HG02571 (cell line): ENCODE measurements around the gene USB1.

Experiments used
- ATAC-seq: cut with Tn5 transposase; IDR thresholded peaks from one replicate; pipeline ENCODE4 v1.9.1; 2021; ENCODE audit warnings: mild to moderate bottlenecking, moderate library complexity; ENCODE audit not compliant: unreplicated experiment

Gene USB1, protein sequence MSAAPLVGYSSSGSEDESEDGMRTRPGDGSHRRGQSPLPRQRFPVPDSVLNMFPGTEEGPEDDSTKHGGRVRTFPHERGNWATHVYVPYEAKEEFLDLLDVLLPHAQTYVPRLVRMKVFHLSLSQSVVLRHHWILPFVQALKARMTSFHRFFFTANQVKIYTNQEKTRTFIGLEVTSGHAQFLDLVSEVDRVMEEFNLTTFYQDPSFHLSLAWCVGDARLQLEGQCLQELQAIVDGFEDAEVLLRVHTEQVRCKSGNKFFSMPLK

DNA sequence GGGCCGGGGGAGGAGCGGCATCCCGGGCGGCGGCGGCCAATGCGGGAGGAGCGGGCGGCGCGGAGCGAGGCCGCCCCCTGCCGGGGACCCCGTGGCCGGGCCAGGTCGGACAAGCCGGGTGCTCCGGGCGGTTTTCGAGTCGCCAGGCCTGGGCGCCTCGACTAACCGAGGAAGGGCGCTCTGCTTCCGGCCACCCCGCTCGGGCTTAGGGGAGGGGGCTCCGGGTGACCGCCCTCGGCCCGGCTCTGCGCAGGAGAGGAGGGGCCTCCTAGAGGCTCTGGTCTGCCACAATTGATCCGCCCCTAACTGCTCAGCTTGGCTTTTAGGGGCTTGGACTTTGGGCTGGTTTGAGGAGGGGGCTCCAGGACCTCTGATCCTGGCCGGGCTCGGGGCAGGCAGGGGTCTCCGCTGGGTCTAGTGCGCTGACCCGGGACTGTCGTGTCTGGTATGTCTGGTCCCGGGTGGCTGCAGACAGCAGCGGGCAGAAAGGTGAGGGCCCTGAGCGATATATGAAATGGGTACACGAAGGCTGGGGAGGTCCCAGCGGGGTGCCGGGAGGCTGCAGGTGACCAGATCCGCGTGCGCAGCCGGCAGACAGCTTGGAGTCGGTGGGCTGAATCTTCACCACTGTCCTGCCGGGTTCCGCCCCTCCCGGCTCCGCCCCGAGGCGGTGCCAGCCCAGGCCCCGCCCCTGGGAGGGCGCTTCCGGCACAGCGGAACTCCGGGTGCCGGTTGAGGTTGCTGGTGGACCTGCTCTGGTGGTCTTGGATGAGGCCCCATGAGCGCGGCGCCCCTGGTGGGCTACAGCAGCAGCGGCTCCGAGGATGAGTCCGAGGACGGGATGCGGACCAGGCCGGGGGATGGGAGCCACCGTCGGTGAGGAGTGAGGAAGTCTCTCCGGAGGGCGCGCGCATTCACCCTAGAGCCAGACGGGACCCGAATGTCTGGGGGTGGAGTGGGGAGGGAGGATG, at the start of gene USB1:
Gene USB1 (plus strand): TSS at position 702 of the 971 bp plus-strand sequence. CDS start 77 bp downstream, at position 779.
- ATAC-seq: peak; percentile 73

DNA sequence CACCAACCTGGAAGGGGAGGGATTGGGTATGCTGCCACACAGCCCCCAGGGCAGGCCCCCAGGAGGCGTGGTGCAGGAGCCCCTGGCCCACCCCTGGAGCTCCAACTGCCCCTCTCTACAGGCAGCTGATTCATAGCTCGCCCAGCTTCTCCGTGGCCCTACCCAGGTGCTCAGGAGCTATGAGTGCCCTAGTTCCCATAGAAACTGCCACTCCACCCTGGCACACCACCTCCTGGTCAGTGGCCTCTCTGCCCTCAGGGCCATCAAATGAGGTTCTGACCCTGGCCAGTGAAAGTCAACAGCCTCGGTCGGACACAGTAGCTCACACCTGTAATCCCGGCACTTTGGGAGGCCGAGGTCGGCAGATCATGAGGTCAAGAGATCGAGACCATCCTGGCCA, 48.3 kb upstream of the USB1 start:
- no peak for ATAC-seq

DNA sequence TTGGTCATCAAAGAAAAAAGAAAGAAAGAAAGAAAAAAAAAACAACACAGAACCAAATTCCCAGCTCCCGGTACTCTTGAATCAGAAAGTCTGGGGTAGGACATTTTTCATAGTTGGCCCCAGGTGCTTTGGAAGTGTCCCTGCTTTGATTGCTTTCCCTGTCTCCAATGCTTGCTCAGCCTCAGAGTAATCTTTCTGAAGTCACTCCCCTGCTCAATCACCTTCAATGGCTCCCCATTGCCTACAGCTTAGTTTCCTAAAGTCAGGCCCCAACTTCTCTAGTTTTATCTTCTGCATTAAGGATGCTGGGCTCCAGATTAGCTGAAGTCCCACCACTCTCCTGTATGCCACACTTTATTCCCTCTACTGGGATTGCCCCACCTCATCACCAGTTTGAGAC, 47.4 kb upstream of the USB1 start:
- no peak for ATAC-seq

DNA sequence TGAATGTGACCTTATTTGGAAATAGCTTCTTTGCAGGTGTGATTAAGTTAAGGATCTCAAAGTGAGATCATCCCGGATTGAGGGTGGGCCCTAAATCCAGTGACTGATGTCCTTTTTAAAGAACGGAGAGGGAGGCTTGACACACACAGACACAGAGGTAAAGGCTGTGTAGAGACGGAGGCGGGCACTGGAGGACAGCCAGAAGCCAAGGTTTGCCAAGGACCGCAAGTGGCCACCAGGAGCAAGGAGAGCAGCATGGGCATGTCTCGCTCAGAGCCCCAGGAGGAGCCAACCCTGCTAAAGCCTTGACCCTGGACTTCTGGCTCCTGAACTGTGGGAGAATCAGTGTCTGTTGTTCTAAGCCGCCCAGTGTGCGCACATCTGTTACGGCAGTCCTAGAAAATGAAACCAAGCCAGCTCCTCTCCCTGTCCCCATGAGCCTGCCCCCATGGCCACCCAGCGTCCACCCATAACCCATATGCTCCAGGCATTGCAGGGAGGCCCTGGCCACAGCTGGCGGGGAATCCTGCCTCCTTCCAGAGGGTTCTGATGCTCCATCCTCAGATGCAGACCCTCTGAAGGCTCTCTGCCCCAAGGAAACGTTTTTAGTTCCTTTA, 45.5 kb upstream of the USB1 start:
- ATAC-seq: no peak

DNA sequence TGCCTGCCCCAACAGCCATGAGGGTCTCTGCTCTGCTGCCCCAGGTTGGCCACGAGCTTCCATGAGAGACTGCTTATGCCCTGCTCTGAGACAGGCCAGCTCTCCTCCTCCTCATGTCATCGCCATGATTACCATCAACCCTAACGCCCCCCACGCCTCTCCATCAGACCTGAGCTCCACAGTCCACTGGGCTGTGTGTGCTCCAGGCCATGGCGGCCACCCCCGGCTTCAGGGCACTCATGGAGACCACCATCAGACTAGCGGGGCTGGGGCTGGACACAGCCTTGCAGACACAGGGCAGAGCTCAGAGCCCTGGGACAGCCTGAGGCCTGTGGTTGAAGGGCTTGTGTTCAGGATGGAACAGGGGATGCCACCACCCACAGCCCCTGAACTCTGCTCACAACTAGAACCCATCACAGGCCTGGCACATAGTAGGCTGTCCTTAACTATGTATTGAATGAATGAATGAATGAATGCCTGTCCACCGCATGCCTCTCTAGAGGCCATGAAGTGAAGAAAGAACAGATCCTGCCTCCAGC, 44.9 kb upstream of the USB1 start:
- no peak for ATAC-seq

DNA sequence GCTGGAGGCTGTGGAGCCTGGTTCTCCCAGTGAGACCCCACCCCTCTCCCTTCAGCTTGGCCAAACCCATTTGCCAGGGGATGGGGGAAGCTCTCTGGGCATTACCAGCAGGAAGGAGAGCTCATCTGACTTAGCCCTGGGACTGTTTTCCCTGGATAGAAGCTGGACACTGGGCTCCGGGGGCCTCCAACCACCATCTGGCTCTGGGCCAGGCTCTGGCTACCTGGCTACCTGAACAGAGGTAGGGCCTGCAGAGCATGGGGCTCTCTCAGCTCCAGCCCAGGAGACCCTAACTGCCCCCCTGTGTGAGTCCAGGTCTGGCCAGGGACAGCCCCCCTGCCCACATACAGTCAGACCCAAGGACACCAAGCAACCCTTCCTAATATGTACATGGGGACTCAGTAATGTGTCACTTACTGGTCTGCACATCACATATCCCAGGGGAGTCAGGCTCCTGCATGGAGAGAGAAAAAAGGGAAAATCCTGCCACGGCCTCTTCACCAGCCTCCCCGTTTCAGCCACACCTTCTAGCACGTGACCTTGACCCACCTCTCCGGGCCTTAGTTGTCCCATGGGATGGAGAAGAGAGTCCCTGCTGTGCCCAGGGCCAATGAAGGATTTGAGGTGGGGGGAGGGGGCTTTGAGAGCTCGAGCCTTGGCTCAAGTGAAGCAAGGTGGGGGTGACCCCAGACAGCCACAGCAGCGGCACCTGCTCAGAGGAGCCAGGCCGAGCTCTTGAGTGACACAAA, 44.1 kb upstream of the USB1 start:
- ATAC-seq: no peak

DNA sequence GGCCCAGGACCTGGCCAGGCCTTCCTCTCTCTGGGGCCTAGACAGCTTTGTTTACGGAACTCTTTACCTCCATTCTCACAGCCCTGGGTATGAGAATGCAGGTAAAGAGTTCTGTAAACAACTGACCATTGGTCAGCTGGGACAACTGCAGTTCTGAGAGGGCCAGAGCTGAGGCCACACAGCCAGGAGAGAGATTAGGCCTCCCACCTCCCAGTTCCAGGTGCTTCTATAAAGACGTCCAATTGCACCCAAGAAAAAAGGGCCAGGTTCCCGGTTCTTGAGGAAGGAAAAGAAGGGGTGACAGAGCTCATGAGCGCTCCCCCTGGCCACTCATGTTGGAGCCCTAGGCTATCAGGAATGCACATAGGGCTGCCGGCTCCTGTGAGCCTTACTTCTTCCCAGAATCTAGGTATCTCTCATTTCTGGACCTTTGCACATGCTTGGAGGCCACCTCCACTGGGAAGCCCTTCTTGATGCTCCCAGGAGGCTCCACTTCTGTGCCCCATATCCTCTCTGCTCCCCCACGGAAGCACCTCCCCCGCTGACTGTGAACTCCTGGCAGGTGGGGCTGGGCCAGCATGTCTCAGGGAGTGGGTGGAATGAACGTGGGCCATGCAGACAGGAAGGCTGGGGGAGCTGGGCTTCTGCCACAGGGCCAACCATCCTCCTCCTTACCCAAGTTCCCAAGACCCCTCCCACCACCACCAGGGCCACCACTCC, 43.4 kb upstream of the USB1 start:
- no peak for ATAC-seq

DNA sequence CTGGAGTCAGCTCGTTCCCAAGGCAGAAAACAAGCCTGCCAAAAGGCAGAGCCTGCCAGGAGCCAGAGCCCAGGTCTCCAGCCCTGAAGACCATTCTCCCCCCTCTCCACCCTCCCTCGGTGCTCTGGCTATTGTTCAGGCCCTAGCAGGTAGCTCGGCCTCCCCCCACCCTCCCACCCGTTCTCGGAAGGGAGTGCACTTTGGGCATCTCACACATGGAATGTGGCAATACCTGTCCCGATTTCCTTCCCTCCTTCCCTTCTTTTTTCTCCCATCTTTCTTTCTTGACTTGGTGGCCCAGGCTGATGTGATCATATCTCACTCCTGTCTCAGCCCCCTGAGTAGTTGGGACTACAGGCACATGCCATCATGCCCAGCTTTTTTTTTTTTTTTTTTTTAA, 42.7 kb upstream of the USB1 start:
- no peak for ATAC-seq

DNA sequence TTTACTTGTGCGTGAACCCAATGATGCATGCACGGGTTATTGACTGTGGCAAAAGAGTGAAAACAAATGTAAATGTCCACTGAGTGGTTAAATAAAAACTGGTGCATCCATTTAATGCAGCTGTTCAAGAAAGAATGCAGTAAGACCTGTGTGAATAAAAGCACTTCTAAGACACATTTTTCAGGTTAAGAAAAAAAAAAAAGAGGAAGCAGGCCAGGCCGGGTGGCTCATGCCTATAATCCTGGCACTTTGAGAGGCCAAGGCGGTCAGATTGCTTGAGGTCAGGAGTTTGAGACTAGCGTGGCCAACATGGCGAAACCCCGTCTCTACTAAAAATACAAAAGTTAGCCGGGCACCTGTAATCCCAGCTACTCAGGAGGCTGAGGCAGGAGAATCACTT, 42.1 kb upstream of the USB1 start:
- ATAC-seq: no peak

DNA sequence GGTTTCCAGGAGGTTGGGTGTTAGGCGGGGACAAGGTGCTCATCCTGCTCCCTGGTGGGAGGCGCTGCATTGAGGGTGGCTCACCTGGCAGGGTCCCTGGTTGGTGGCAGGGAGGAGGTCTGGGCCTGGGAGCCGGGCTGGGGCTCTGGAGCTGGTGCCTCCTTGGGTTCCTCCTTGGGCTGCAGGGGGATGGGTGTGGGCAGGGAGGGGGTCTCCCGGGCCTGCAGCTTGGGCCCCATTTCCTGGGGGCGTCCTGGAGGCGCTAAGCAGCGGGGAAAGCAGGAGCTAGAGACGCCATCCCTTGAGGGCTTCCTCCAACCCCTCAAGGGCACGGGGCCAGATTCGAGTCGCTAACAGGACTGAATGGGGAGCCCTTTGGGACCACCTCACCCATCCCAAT, 41.4 kb upstream of the USB1 start:
- ATAC-seq: no peak

DNA sequence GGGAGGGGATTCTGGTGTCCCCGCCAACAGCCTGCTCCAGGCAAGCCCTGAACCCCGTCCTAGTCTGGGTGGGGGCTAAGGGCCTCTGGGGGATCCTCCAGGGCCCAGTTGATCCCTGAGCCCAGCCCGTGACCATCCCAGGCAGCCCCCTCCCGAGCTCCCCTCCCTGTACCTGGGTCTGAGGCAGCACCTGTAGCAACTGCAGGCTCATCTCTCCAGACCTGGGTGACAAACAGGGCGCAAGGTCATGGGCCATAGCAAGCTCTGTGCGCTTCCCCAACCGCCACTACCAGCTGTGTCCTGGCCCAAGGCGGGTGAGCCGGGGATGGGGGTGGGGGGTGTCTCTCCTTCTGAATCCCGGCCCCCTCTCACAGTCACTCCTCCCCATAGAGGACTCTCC, 40.9 kb upstream of the USB1 start:
- no peak for ATAC-seq

DNA sequence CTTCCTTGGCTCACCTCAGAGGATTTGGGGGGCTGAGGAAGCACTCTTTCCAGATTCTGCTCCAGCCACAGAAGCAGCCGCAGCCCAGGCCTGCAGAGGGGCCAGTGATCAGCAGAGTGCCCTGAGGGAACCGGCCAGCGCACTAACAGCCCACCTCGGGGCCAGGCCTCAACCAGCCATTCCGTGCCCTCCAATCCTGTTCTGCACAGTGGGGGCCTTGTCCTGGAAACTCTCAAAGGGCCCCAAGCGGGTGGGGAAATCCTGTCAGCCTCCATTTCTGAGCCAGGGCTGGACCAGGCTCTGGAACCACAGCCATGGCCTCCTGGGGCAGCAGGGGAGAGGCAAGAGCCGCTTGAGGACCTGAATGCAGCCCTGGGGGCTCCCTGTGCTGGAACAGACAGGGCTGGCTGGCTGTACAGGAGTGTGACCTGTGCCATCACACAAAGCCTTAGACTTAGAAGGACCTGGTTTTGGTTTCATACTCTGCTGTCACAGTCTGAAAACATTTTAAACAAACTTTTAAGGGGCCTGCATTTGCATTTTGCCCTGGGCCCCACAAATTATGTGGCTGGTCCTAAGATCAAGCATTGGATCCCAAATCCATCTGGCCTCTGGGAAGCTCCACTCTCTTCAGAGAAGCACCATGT, 40.3 kb upstream of the USB1 start:
- no peak for ATAC-seq

DNA sequence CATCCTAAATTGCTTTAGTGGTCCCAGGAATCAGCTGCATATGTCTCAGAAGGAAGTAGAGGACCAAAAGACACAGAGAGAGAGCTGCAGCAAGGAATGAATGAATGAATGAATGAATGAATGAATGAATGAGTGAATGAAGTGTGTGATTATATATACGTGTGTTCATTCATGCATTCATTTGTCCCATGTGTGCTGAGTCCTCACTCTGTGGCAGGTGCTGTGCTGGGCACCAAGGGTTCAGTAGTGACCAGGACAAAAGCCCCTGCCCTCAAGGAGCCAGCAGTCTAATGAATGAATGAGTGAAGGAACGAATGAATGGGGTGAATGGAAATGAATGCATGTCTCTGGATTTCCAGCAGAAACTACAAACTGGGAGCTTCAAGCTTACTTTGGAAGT, 39.7 kb upstream of the USB1 start:
- no peak for ATAC-seq

DNA sequence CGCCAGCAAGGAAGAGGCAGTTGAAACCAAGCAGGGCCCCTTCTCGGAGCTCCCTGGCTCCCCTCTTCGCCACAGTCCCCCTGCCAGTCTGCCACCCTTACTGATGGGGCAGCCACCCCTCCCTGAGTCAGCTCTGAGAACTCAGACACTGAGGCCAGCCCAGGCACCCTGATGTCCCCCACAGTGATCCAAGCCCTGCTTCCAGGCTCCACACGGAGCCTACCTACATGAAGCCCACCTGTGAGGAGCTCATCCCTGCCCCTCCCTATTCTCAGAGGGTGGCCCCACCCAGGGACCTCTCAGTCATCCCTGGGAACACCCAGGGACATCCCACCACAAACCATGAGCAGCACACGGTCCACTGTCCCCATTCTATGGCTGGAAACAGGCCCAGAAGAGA, 39.2 kb upstream of the USB1 start:
- ATAC-seq: no peak

DNA sequence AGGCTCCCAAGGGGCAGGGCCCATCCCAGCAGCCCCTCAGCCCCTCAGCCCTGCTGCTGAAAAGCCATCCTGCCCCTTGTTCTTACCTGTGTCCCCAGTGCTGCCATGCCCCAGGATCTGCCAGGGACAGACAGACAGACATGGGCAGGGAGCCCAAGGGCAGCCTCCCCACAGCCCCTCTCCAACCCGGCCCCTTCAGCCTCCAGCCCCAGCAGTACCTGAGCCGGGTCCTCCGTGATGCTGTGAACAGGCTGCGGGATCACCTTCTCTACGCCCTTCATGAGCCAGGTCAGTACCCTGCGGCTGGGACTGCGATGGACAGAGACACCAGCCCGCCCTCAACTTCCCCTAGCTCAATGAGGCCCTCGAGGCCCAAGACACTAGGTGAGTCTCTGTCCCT, 38.5 kb upstream of the USB1 start:
- no peak for ATAC-seq

DNA sequence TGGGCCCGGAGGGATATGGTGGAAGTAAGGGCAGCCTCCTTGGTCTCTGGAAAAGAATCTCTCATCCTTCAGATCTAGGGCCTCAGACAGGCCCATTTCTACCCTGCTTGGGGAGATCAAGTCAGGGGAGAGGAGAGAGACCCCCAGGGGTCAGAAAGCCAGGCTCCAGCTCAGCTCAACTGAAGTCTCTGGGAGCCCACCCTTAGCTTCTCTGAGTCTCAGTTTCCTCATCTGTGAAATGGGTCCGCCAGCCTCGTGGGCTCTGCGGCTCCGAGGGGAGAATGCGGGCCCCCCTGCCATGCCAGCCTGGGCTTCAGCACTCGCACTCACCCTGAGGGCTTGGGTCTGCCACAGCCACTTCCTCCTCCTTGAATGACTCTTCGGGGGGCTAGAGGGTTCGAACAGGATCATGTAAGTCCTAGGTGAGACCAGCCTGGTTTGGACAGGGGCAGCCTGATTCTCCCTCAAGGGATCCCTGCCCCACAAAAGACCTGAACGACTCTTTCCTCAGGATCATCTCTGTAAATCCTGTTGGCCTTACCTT, 37.0 kb upstream of the USB1 start:
- ATAC-seq: no peak

DNA sequence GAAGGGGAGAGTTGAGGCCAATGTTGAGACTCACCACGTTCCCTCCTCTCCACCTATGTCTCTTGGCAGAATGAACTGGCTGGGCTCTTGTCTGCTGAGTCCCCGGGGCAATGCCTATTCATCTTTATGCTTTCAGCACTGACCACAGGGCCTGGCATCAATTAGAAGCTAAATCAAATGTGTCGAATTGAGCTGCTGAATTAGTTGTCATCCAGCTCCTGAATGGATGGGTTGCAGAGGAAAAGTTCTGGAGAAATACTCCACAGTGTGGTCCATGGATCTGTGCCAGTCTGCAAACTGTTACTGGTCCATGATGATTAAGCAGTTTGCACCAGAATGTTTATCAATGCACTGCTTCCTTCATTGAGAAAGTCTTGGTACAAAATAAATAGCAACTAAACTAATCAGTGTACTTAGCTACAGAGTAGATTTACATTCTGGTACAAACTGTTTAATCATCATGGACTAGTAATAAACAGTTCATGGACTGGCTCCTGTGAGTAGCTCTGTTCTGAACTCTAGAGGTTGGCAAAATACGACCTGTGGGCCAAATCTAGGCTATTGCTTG, 34.9 kb upstream of the USB1 start:
- ATAC-seq: no peak

DNA sequence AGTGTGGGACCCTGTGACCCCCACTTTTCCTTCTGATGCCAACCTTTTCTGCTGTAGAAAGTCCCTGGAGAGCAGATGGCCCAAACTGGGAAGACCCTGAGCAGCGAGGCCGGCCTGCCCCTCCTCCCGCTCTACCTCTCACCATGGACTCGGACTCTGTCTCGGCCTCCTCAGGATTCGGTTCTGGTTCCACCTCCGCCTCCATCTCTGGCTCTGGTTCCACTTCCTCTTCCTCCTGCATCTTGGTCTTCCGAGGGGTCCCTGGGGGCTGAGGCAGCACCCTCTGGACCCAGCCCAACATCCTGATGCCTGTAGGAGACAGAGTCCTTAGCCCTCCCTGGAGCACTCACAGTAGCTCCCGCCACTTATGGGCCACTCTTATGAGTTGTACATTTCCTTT, 34.2 kb upstream of the USB1 start:
- ATAC-seq: no peak

DNA sequence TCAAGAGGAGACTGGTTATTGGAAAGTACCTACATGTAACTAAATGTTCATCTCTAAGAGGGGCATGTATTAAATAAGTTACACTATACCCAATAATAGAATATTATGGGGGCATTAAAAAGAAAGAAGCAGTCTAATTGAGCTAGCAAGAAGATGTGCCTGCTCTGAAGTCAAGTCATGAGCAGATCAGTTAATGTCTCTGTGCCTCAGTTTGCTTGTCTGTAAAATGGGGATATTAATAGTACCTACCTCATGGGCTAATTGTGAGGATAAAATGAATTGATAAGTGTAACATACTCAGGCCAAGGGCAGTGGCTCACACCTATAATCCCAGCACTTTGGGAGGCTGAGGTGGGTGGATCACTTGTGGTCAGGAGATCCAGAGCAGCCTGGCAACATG, 33.3 kb upstream of the USB1 start:
- ATAC-seq: no peak
